ENCODE data around the gene KLK2.

The KLK2 gene

DNA sequence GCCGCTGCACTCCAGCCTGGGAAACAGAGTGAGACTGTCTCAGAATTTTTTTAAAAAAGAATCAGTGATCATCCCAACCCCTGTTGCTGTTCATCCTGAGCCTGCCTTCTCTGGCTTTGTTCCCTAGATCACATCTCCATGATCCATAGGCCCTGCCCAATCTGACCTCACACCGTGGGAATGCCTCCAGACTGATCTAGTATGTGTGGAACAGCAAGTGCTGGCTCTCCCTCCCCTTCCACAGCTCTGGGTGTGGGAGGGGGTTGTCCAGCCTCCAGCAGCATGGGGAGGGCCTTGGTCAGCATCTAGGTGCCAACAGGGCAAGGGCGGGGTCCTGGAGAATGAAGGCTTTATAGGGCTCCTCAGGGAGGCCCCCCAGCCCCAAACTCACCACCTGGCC is at the start of gene KLK2:
Gene KLK2, plus strand, starts transcription at position 384 of the 400 bp plus-strand sequence. CDS start 35 bp downstream, outside the sequence.
- Histone ChIP-seq H3K36me3 (ENCODE audit: control insufficient read depth in 1 of 2, insufficient read depth in 2 of 2, low read length in 2 of 2) (no peaks in the 10 kb centered on the region), H3K27me3 (ENCODE audit: control insufficient read depth in 1 of 2, insufficient read depth in 2 of 2, low read length in 2 of 2) (peaks cover 0 to 9% of the 10 kb centered on the region in 2 donors), H3K9ac (ENCODE audit: low read depth in 1 of 2, low read length in 2 of 2) (no peak within 1 kb of the TSS), H3K4me1 (ENCODE audit: control insufficient read depth in 1 of 2, insufficient read depth in 2 of 2, low read length in 2 of 2) (no peaks in the 10 kb centered on the region), H3K4me3 (ENCODE audit: low read depth in 1 of 2, low read length in 2 of 2) (no peak within 1 kb of the TSS), H3K9me3 (ENCODE audit: control insufficient read depth in 1 of 2, low read length in 2 of 2) (no peaks in the 10 kb centered on the region), H3K27ac (ENCODE audit: low read depth, low read length) (no peak within 1 kb of the TSS)

DNA sequence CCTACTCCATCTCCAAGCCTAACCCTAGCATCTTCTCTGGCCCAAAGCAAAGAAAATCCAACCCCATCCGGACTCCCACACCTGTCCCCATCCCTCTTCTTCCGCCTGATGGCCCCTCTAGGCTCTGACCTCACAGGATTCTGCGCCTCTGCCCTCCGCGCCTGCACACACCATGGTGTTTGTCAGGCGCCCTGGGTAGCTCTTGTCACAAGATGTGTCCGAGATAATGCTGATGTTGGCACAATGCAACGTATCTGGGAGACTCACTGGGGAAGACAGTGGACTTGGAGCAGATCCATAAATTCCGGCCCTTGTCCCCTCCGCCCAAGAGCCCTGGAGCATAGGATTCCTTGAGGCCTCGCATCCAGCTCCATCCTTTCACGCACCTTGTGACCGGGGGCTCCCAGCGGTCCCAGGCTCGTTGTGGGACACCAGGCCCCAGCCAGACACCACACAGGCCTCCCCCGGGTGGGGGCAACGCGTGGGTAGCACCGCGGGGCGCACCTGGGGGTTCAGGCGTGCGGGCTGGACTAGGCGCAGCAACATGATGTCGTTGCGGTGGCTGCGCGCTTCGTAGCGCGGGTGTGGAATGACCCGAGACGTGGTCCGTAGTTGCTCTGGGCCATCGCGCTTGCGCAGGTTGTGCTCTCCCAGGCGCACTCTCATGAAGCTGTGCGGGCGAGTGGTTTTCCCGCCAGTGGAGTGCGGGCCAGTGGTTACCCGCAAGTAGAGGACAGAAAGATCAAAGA is 46.6 kb upstream of the KLK2 start:
- Histone ChIP-seq H3K27ac (ENCODE audit: low read depth, low read length) (no peak overlapping the region), H3K9me3 (ENCODE audit: control insufficient read depth in 1 of 2, low read length in 2 of 2) (no peaks in the 10 kb centered on the region)

DNA sequence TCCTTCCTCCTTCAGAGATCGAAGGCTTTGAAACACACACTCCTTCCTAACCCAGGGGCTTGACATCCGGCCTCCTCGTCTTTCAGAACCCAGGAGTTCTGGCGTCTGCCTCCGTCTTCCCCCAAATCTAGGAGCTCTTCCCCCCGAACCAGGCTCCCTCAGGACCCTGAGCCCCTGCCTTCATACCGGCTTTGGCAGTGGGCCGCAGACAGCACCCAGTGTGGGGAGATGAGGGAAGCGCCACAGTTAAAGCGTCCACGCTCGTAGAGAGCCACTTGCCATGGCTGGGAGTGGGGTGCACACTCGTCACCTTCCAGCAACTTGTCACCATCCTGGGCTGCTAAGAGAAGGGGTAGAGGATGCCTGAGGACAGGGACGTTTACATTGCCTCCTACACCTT is 45.8 kb upstream of the KLK2 start:
- Histone ChIP-seq H3K4me3 (ENCODE audit: low read depth in 1 of 2, low read length in 2 of 2) (no peak overlapping the region), H3K9ac (ENCODE audit: low read depth in 1 of 2, low read length in 2 of 2) (no peak overlapping the region), H3K27ac (ENCODE audit: low read depth, low read length) (no peak overlapping the region), H3K4me1 (ENCODE audit: control insufficient read depth in 1 of 2, insufficient read depth in 2 of 2, low read length in 2 of 2) (peaks cover 17 to 20% of the 10 kb centered on the region in 2 donors), H3K9me3 (ENCODE audit: control insufficient read depth in 1 of 2, low read length in 2 of 2) (no peaks in the 10 kb centered on the region), H3K27me3 (ENCODE audit: control insufficient read depth in 1 of 2, insufficient read depth in 2 of 2, low read length in 2 of 2) (peaks cover 0 to 4% of the 10 kb centered on the region in 2 donors), H3K36me3 (ENCODE audit: control insufficient read depth in 1 of 2, insufficient read depth in 2 of 2, low read length in 2 of 2) (no peaks in the 10 kb centered on the region)

More for the DNA sequence above, 46.6 kb upstream of the KLK2 start:
- Histone ChIP-seq H3K27me3 (ENCODE audit: control insufficient read depth in 1 of 2, insufficient read depth in 2 of 2, low read length in 2 of 2) (peaks cover 4% of the 10 kb centered on the region in 2 donors), H3K36me3 (ENCODE audit: control insufficient read depth in 1 of 2, insufficient read depth in 2 of 2, low read length in 2 of 2) (no peaks in the 10 kb centered on the region), H3K4me1 (ENCODE audit: control insufficient read depth in 1 of 2, insufficient read depth in 2 of 2, low read length in 2 of 2) (peaks cover 24 to 25% of the 10 kb centered on the region in 2 donors), H3K4me3 (ENCODE audit: low read depth in 1 of 2, low read length in 2 of 2) (no peak overlapping the region), H3K9ac (ENCODE audit: low read depth in 1 of 2, low read length in 2 of 2) (no peak overlapping the region)

DNA sequence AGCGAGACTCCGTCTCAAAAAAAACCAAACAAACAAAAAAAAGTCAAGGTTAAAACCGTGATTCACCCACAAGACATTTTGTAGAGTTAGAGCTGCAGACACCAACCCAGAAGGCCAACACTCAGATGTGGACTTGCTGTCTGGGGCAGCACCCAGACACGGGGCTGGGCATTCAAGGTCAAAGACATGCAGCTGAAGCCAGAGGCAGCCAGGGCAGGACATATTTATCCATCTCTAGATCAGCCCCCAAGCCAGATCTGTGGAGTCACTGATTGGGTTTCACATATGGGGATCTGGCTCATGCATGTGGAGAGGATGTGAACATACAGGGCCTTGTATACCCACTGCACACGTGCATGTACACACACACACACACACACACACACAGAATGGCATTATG is 43.4 kb upstream of the KLK2 start:
- Histone ChIP-seq H3K27ac (ENCODE audit: low read depth, low read length) (no peak overlapping the region), H3K9ac (ENCODE audit: low read depth in 1 of 2, low read length in 2 of 2) (no peak overlapping the region), H3K36me3 (ENCODE audit: control insufficient read depth in 1 of 2, insufficient read depth in 2 of 2, low read length in 2 of 2) (no peaks in the 10 kb centered on the region), H3K9me3 (ENCODE audit: control insufficient read depth in 1 of 2, low read length in 2 of 2) (no peaks in the 10 kb centered on the region), H3K27me3 (ENCODE audit: control insufficient read depth in 1 of 2, insufficient read depth in 2 of 2, low read length in 2 of 2) (peaks cover 0 to 4% of the 10 kb centered on the region in 2 donors), H3K4me3 (ENCODE audit: low read depth in 1 of 2, low read length in 2 of 2) (no peak overlapping the region), H3K4me1 (ENCODE audit: control insufficient read depth in 1 of 2, insufficient read depth in 2 of 2, low read length in 2 of 2) (no peaks in the 10 kb centered on the region)

DNA sequence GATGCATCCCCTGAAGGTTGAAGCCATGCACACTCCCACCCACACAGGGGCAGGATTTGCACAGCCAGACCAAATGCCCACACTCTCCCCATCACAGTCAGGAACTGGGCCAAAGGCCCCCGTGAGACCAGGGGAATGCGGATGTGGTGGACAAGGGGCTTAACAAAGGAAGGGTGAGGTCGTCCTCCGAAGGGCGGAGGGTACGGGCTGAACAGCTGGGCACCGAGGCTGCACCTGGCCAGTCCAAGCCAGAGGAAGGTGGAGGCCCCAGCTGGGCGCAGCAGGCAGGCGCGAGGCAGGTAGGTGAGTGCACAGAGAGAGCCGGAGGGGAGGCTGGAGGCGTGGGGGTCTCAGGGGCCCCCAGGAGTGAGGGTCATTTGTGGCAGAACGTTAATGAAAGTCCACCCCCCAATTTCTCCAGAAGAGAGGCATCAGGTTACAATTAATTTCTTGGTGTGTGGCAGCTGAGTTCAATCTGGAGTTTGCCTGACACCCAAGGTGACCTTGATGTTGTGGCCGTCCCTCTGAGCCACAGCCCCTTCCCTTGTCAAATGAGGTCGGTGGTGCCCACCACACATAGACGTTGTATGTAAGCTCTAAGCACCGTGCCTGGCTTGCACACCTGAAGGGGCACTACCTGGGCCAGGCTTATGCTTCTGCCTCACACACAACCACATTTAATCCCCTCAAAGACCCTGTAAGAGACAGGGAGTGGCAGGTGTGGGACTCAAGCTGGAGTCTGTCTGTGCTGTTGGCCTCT is 42.8 kb upstream of the KLK2 start:
- no peak overlapping the region for H3K9ac ChIP-seq (ENCODE audit: low read depth in 1 of 2, low read length in 2 of 2)
- H3K9me3 ChIP-seq (ENCODE audit: control insufficient read depth in 1 of 2, low read length in 2 of 2) = no peaks in the 10 kb centered on the region
- peaks cover 4 to 6% of the 10 kb centered on the region in 2 donors for H3K4me1 ChIP-seq (ENCODE audit: control insufficient read depth in 1 of 2, insufficient read depth in 2 of 2, low read length in 2 of 2)
- no peak overlapping the region for H3K27ac ChIP-seq (ENCODE audit: low read depth, low read length)
- peaks cover 0 to 4% of the 10 kb centered on the region in 2 donors for H3K27me3 ChIP-seq (ENCODE audit: control insufficient read depth in 1 of 2, insufficient read depth in 2 of 2, low read length in 2 of 2)
- H3K4me3 ChIP-seq (ENCODE audit: low read depth in 1 of 2, low read length in 2 of 2) = no peak overlapping the region
- H3K36me3 ChIP-seq (ENCODE audit: control insufficient read depth in 1 of 2, insufficient read depth in 2 of 2, low read length in 2 of 2) = no peaks in the 10 kb centered on the region

DNA sequence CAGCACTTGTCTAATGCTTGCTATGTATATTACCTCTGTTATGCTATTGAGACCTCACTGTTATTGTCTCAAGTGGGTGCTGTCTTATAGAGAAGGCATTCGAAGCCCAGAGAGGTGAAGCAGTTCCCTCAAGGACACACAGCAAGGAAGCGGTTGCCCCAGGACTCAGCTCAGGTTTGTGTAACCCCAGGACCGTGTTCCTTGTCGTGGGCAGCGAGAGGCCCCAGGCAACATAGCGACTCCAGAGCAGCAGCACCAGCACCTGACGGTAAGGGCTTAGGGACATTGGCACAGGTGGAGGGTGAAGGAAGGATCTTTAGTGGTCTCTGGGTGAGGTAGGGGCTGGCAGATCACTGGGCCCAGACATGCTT is 42.2 kb upstream of the KLK2 start:
- no peak overlapping the region for H3K9ac ChIP-seq (ENCODE audit: low read depth in 1 of 2, low read length in 2 of 2)
- H3K27ac ChIP-seq (ENCODE audit: low read depth, low read length) = no peak overlapping the region
- H3K4me1 ChIP-seq (ENCODE audit: control insufficient read depth in 1 of 2, insufficient read depth in 2 of 2, low read length in 2 of 2) = peaks cover 6 to 10% of the 10 kb centered on the region in 2 donors
- no peaks in the 10 kb centered on the region for H3K9me3 ChIP-seq (ENCODE audit: control insufficient read depth in 1 of 2, low read length in 2 of 2)
- H3K36me3 ChIP-seq (ENCODE audit: control insufficient read depth in 1 of 2, insufficient read depth in 2 of 2, low read length in 2 of 2) = no peaks in the 10 kb centered on the region
- peaks cover 0 to 4% of the 10 kb centered on the region in 2 donors for H3K27me3 ChIP-seq (ENCODE audit: control insufficient read depth in 1 of 2, insufficient read depth in 2 of 2, low read length in 2 of 2)
- H3K4me3 ChIP-seq (ENCODE audit: low read depth in 1 of 2, low read length in 2 of 2) = no peak overlapping the region

DNA sequence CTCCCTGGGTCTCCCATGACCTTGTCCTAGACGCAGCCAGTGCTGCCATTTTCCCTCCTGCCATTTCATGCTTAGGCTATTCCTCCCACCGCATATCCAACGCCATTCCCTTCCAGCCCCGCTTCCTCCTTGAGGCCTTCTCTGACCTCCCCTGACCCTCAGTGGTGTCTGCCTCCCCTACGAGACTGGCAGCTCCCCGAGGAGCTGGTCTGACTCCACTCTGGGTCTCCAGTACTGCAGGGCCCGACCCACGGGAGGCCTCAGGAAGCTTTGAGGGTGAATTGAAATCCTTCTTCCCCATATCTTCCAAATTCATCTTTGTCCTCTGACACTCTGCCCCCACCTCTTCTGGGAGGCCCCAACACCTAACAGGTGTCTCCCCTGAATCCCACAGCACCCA is 40.6 kb upstream of the KLK2 start:
- H3K36me3 ChIP-seq (ENCODE audit: control insufficient read depth in 1 of 2, insufficient read depth in 2 of 2, low read length in 2 of 2) = no peaks in the 10 kb centered on the region
- H3K9me3 ChIP-seq (ENCODE audit: control insufficient read depth in 1 of 2, low read length in 2 of 2) = no peaks in the 10 kb centered on the region
- no peak overlapping the region for H3K9ac ChIP-seq (ENCODE audit: low read depth in 1 of 2, low read length in 2 of 2)
- H3K4me1 ChIP-seq (ENCODE audit: control insufficient read depth in 1 of 2, insufficient read depth in 2 of 2, low read length in 2 of 2) = peaks cover 6 to 17% of the 10 kb centered on the region in 2 donors
- H3K27me3 ChIP-seq (ENCODE audit: control insufficient read depth in 1 of 2, insufficient read depth in 2 of 2, low read length in 2 of 2) = peaks cover 0 to 4% of the 10 kb centered on the region in 2 donors
- no peak overlapping the region for H3K4me3 ChIP-seq (ENCODE audit: low read depth in 1 of 2, low read length in 2 of 2)
- H3K27ac ChIP-seq (ENCODE audit: low read depth, low read length) = no peak overlapping the region

GRCh38 chr19:50833117-50833801 is 40.0 kb upstream of the KLK2 start, which contains the start of gene KLK15:
KLK15 (minus strand) TSS chr19:50833574; CDS start chr19:50831492, 2,082 bp downstream.
- Histone ChIP-seq H3K27ac (ENCODE audit: low read depth, low read length) (no peak within 1 kb of the TSS), H3K36me3 (ENCODE audit: control insufficient read depth in 1 of 2, insufficient read depth in 2 of 2, low read length in 2 of 2) (no peaks in the 10 kb centered on the region), H3K27me3 (ENCODE audit: control insufficient read depth in 1 of 2, insufficient read depth in 2 of 2, low read length in 2 of 2) (peaks cover 0 to 2% of the 10 kb centered on the region in 2 donors), H3K9me3 (ENCODE audit: control insufficient read depth in 1 of 2, low read length in 2 of 2) (no peaks in the 10 kb centered on the region), H3K4me1 (ENCODE audit: control insufficient read depth in 1 of 2, insufficient read depth in 2 of 2, low read length in 2 of 2) (peaks cover 6 to 17% of the 10 kb centered on the region in 2 donors), H3K9ac (ENCODE audit: low read depth in 1 of 2, low read length in 2 of 2) (no peak within 1 kb of the TSS), H3K4me3 (ENCODE audit: low read depth in 1 of 2, low read length in 2 of 2) (no peak within 1 kb of the TSS)

- H3K9ac ChIP-seq (ENCODE audit: low read depth in 1 of 2, low read length in 2 of 2) = no peak overlapping the region
- H3K4me1 ChIP-seq (ENCODE audit: control insufficient read depth in 1 of 2, insufficient read depth in 2 of 2, low read length in 2 of 2) = peaks cover 6 to 17% of the 10 kb centered on the region in 2 donors
- no peaks in the 10 kb centered on the region for H3K27me3 ChIP-seq (ENCODE audit: control insufficient read depth in 1 of 2, insufficient read depth in 2 of 2, low read length in 2 of 2)
- no peaks in the 10 kb centered on the region for H3K9me3 ChIP-seq (ENCODE audit: control insufficient read depth in 1 of 2, low read length in 2 of 2)
- no peak overlapping the region for H3K27ac ChIP-seq (ENCODE audit: low read depth, low read length)
- no peak overlapping the region for H3K4me3 ChIP-seq (ENCODE audit: low read depth in 1 of 2, low read length in 2 of 2)
- no peaks in the 10 kb centered on the region for H3K36me3 ChIP-seq (ENCODE audit: control insufficient read depth in 1 of 2, insufficient read depth in 2 of 2, low read length in 2 of 2)
Observed at GRCh38 chr19:50833802-50834167, 39.5 kb upstream of the KLK2 start.

Measured in duodenal mucosa (tissue), 2 donors.